A549 (cell line): ENCODE results near the gene CYB561D2.

Source experiments
- BHLHE40 ChIP-seq: IDR thresholded peaks from 2 replicates; pipeline ENCODE4 v1.6.1; 2012; ENCODE audit warnings: low read depth, low read length, inconsistent platforms
- CTCF ChIP-seq: fragments of >200 bp; sonication (Bioruptor Twin); formaldehyde crosslinking; IDR thresholded peaks from 3 replicates; pipeline ENCODE4 v1.5.1; 2016
- ELK1 ChIP-seq: fragments of 150-350 bp; IDR thresholded peaks from 2 replicates; pipeline ENCODE4 v1.6.1; 2014; ENCODE audit warnings: low read depth, mild to moderate bottlenecking, low read length
- EP300 ChIP-seq, 2 experiments: fragments of >200 bp; sonication (Bioruptor Twin); formaldehyde crosslinking; IDR thresholded peaks; 2 replicates in 1 of 2; 3 replicates in 1 of 2; pipeline ENCODE4 v1.6.1; 2016 to 2017
- HMGXB4 ChIP-seq: fragments of 250-450 bp; sonication (Bioruptor Pico); IDR thresholded peaks from 2 replicates; pipeline ENCODE4 v1.5.0; 2021; ENCODE audit warnings: mild to moderate bottlenecking, moderate library complexity, borderline replicate concordance
- KDM1A ChIP-seq: fragments of 200-600 bp; sonication (generic); IDR thresholded peaks from 2 replicates; pipeline ENCODE4 v1.6.1; 2016; ENCODE audit warnings: low read depth, mild to moderate bottlenecking
- NPAS2 ChIP-seq: fragments of 250-450 bp; sonication (Bioruptor Pico); IDR thresholded peaks from 2 replicates; pipeline ENCODE4 v1.8.0; 2022; ENCODE audit warnings: mild to moderate bottlenecking, moderate library complexity, borderline replicate concordance
- POLR2A ChIP-seq: IDR thresholded peaks from 2 replicates; pipeline ENCODE4 v1.6.1; 2012; ENCODE audit warnings: mild to moderate bottlenecking, low read length
- ZNF302 ChIP-seq: fragments of 250-450 bp; sonication (Bioruptor Pico); IDR thresholded peaks from 2 replicates; pipeline ENCODE4 v1.9.0; 2021; ENCODE audit warnings: inconsistent platforms, mild to moderate bottlenecking, moderate library complexity

- TF ChIP-seq KDM1A (no peak), HMGXB4 (CRISPR knock-in tag) (no peak), NPAS2 (CRISPR knock-in tag) (no peak), EP300 (IDR thresholded peaks at IDR 0.05) (no peak), POLR2A (no peak), BHLHE40 (no peak), ELK1 (no peak), ZNF302 (CRISPR knock-in tag) (no peak), CTCF (no peak)
Measured at GRCh38 chr3:50375258-50375931, 24.7 kb downstream of the CYB561D2 start.
